HG03135 (cell line): ENCODE data around the gene PLCB1.

Experiments used
- ATAC-seq: cut with Tn5 transposase; IDR thresholded peaks from one replicate; pipeline ENCODE4 v1.9.1; 2021; ENCODE audit warnings: mild to moderate bottlenecking, moderate library complexity; ENCODE audit not compliant: unreplicated experiment

PLCB1 gene

DNA sequence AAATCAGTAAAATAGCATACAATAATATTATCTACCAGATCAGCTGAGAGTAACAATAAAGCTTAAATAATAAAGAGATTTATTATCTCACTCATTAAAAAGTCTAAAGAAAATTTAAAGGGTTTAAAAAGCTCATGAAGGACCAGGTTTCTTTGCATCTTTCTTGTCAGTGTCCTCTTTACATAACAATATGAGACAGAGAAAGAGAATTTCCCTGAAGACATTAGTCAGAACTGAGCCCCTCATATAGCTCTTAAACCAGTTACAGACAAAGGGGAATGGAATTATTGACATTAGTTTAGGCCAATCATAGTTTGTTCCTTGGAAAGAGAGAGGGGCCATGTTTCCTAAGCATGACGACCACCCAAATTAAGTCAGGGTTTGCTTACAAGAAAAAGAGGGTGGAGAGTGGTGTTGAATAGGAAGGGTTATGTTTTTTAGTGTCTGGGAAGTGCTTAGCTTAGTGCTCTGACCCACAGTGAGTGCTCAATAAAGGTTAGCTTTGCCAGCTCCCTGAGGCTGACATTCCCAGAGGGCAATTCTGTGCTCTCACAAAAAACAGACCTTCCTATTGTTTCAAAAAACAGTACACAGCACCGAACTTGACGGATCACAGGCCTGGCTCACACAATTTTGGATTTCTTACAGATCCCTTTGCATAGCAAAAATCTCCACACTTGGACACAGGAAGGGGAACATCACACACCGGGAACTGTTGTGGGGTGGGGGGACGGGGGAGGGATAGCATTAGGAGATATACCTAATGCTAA is 3.6 kb upstream of the PLCB1 start:
- no peak for ATAC-seq

DNA sequence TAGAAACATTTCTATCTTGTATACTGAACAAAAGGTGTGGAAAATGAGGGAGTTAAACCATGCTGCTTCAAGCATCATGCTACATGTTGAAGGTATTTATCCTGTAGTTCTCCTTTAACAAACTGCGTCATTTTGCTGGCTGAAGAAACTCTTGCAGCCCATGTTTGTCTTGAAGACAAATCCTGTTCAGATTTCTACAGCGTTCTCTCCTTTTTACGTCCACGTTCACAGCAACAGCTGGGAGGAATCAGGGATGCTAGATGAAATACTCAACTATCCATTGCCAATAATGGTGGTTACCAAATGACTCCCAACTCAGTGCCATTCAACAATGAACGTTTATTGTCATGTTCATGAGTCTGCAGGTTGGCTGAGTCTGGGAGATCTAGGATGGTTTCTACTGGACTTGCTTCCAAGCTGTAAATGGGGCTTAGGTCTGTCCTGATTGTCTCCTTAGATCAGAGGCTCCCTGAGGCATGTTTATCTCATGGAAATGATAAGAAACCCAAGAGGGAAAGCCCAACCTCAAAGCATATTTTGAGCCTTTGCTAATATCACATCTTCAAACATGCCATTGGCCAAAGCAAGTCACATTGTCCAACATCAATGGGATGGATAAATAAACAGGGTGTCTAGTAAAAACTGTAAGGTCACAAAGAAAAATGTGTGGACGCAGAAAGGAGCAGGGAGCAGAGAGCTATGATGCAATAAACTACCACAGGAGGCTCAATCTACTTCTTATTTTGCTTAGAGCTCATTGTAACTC is 2.7 kb upstream of the PLCB1 start:
- no peak for ATAC-seq

DNA sequence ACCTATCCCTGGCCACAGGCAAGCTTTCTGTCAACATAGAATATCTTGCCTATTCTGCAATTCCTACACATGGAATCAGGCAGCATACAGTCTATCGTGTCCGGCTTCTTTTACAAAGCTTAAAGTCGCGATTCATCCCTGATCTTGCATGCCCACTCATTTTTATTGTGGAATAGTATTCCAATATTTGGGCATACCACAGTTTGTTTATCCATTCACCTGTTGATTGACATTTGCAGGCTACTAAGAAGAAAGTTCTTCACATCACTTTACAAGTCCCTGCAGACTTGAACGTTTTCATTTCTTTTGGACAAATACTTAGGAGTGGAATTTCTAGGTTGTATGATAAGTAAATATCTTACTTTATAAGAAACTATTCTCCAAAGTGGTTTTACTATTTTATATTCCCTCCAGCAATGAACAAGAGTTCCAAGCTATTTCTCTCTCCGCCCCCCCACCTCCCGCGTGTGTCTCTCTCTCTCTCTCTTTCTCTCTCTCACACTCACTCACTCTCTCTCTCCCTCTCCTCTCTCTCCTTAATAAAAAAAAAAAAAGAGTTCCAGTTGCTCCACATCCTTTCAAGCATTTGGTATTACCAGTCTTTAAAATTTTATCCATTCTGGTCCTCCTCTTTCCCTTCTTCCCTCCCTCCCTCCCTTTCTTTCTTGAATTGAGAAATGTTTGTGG is 1.1 kb upstream of the PLCB1 start:
- ATAC-seq: no peak

DNA sequence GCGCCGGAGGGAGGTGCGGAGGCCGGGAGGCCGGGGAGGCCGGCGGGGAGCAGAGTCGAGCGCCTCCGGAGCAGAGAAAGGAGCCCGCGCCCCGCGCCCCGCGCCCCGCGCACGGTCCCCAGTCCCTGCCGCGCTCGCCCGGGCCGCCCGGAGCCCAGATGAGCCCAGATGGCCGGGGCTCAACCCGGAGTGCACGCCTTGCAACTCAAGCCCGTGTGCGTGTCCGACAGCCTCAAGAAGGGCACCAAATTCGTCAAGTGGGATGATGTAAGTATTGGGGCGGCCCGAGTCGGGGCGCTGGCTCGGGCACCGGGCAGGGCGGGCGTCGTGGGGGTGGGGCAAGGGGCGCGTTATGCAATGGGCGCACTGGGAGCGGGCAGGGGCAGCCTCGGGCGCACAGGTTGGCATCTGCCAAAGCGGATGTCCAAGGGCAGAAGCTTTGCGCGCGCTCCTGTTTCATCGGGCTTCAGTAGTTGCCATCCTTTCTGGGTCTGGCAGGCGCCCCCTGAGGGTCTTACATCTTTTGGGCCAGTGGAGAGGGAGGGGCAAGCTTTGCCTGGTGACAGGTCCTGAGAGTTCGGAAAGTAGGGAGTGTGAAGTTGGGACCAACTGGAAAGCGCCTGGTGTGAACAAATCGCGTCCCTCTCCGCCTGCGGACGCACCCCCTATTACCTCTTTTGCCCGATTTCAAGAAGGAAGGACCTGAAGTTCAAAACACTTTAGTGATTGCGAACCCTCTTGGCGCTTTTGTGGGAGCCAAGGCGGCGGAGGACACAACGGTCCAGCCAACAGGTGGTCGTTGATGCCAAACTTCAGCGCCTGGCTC is 631 bp downstream of the PLCB1 start:
- no peak for ATAC-seq

DNA sequence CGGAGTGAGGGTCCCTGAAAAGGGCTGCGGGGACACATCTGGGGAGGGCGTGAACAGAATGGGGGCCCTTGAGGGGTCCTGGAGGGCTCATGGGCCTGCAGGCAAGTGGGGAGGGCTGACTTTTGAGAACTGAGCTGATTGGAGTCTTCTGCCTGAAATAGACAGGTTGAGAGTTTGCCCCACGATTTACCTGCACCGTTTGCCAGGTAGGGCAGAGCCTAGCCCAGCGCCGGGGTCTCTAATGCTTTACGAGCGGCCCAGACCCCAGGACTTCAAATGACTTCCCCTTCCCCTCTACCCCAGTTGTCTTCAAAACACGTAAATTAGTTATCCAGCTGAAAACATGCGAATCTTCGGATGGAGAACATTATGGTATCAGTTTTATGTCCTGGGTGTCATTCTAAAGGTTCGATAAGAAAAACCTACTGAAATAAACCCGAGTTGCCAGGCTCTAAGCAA is 1.3 kb downstream of the PLCB1 start:
- no peak for ATAC-seq

DNA sequence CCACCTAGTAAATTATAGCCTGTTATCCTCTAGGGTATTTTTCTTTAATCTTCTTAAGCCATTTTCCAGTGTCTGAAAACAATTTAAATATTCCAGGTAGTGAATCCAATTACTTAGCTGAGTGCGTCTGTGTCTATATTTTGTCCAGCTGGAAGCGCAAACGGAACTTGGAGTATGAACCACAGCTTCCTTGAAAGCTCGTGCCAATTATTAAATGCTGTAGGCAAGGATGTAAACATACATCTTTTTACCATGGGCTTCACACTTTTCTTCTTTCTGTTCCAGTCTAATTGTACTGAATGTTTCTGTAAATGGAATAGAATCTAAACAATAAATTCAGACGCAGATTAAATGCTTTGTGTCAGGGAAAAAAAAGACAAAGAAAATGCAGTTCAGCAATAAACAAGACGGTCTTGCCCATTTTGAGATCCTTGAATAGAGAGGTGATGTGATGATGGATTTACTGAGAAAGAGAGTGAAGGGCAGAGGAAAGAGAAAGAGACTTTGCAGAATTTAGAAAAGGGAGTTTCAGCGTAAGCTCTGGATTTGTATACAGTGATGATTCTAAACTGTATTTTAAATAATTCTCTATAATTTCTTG is 1.9 kb downstream of the PLCB1 start:
- ATAC-seq: no peak

DNA sequence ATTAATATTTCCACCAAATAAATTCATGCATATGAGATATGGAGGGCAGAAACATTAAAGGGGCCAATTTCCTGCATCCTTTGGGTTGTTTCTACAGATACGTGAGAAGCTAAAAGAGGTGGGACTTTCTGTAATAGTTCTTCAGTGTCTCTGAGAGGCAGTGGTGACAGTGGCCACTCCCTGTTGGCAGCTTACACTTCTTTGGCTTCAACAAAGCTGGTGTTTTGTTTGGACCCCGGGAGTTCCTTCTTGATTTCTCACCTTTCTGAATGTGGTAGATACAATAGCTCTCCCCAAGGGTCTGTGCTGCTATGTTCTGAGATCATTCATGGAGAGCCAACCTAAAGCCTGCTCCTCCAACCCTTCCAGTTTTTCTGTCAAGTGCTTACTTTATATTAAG is 7.8 kb downstream of the PLCB1 start:
- no peak for ATAC-seq

DNA sequence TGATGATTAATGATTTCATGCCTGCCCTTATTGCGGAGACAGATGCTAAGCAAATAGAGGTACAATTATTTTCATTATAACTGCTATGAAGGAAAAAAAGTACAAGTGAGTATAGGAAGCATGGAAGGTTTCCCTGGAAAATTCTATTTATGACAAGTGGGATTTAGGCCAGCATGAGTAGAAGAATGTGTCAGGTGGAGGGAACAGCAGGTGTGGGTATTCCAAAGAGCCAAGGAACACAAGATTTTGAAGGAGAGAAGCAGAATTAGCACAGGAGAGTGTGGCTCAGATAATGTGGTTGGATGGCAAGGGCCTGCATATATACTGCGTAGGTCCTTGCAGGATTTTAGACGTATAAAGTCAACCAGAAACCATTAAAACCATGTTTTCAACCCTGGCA is 11.4 kb downstream of the PLCB1 start:
- ATAC-seq: no peak

DNA sequence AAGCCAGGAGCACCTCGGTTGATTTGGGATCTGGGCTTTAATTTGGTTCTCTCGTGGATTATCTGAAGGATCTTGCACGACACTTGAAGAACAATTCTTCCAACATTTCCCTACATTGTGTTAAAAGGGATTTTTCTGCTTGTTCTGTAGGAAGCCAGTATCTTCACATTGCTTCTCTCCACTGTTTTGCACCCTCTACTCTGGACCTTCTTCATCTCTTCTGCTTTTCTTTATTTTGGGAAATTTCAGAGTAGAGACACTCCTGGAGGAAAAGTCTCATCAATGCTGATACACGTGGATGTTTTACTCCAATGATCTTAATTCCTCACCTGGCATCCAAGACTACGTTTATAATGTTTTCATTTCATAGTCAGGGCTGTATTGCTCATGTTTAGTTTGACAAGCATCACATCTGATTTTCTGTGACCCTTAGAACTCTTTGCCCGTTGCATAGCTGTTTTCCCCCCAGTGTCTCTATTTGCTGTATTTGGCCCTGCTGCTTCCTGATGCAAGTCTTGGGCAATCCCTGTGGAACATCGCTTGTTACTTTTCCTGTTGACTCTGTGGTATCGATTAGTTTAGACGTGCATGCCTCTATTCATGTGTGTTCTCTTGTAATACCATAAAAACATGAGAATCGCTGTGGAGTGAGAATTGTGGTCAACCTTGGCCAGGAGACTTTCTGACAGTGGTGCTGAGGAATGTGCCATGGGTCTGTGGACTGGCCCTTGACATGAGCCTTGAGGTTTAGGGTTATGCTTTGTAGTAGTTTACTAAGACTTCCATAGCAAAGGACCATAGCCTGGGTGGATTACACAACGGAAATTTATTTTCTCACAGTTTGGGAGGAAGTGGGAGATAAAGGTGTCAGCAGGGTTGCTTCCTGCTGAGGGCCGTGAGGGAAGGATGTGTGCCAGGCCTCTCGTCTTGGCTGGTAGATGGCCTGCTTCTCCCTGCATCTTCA is 12.5 kb downstream of the PLCB1 start:
- ATAC-seq: no peak

DNA sequence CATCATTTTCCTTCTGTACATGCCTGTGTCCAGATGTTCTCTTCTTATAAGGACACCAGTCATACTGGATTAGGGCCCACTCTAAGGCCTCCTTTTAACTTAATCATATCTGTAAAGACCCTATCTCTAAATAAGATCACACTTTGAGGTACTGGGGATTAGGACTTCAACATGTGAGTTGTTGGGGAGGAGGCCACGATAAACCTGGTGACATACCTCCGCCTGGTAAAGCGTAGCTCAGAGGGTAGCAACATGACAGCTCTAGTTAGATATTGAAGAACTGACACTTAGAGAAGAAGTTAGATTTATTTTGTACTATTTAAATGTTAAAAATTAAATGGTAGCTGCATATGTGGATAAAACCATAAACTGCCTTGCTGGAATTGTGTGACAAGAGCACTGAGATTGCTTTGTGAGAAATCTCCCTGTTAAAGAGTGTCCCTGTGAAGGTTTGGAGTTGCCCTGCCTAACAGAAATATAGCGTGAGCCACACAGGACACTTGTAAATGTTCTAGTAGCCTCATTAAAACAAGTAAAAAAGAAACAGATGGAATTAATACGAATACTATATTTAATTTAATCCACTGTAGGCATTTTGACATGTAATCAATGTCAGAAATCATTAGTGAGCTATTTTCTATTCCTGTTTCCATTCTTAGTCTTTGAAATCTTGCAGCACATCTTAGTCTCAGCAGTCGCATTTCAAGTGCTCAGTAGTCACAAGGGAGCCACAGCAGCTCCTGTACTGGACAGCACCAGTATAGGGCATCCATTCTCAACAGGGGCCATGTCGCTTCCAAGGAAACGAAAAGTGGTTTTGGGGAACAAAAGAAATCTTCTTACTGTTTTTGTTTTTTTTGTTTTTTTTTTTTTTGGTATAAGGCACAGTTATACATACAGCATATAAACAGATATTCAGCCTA is 13.4 kb downstream of the PLCB1 start:
- no peak for ATAC-seq

DNA sequence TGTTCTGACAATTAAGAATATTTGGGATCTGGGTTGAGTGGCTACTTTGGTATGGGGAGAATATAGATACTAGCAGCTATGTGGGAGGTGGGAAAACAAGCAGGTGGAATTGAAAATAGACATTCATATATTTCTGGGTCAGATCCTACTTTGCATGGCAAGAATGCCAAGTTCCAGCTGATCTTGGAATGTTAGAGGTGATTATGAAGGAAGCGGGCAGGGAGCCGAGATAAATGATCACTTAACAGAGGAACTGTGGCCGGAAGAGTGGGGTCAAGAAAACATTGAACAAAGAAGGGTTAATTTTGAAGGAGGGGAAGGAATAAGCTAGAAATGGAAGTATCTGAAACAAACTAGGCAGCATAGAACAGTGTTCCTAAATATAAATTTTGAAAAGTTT is 15.4 kb downstream of the PLCB1 start:
- no peak for ATAC-seq

DNA sequence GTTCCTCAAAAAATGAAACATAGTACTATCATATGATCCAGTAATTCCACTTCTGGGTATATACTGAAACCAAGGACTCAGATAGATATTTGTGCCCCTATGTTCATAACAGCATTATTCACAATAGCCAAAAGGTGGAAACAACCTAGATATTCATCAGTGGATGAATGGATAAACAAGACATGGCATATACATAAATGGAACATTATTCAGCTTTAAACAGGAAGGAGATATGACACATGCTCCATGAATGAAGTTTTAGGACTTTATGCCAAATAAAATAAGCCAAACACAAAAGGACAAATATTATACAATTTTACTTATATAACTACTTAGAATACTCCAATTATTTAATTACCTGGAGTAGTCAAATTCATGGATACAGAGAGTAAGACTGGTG is 16.4 kb downstream of the PLCB1 start:
- no peak for ATAC-seq

DNA sequence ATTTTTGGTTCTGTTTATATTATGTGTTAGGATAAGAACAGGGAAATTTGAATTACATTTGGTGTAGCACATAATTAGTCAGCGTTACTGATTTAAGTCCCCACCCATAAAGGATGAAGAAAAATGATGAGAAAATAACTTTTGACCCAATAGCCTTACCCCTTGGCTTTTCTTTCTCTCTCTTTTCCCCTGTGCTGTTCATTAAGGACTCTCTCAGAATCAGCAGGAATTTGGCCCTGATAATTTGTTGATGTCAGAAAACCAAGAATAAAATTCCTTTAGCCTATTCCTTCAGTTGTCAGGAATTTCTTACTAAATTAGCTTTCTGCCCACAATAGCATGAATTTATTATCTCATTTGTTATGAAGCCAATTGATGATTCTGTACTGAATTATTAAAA is 18.5 kb downstream of the PLCB1 start:
- ATAC-seq: no peak

DNA sequence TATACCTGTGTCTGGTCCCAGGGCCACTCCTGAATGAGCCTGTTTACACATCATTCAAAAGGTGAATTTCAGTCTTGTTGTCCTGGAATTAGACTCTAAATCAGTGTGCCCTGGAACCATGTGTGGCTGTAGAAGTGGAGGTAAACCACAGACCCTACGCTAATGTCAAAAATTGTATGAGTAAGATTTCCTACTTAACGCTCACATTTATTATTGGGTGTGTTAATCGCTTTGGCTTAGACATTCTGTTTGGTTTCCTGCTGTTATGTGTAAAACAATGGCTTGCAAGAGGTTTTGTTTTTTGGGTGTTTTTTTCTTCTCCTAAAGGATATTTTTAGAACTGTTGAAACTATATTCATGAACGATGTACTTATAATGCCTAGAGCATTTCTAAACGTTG is 19.3 kb downstream of the PLCB1 start:
- no peak for ATAC-seq

DNA sequence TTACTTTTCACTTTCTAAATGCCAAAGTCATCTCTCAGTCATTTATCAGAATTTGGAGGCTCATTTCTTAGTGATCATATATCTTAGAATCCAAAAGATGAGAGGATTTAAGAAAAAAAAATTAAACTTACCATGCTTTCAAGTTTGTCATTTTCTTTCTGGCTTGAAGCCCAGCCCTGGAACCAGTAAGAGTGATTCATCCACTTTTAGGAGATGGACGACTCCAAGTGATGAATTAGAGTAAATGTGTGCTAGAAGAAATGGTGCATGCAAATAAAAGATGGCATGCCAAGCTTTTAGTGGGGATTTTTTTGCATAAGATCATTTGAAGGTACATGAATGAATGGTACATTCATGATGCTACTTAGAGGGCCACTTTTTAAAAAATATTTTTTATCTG is 20.1 kb downstream of the PLCB1 start:
- ATAC-seq: no peak

DNA sequence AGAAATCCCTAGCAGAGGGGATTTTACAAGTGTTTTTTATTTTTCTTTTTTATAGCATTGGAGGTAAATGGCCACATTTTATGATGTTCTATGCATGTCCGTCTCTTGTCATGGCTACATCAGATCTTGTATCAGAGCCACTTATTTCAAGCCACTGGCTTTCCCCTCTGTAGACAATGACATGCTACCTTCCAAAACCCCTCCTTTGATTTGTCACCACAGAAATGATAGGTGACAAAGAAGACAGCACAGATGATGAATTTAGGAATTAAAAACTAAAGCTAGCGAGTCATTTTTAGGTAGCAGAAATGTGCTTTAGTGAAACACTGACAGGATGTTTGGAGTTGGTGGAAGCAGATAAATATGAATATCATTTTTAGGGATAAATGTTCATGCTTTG is 20.8 kb downstream of the PLCB1 start:
- no peak for ATAC-seq

DNA sequence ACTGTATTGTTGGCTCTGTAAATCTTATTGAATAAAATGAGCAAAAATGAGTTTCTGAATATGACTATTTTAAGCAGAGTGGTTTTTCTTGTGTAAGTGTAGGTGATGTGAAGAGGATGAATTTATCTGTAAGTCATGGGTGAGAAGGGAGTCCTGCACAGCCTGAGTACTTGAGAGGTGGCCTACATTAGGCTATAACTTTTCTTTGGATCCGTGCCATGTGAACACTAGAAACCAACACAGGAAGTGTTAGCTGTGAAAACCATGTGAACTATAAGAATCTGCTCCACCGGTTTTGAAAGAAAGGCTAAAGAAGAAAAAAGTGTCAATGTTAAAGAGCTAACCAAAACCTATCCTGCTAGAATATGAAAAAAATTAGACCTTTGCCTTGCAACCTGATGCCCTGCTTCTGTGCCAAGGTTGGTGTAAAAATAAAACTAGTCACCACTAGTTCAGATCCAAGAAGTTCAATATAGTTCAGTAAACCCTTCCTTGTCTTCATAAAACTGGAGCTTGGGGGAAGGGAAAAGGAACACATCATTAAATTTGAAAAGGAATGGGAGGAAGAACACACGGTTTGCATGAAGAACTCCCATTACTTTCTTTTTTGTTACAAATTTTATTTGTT is 21.3 kb downstream of the PLCB1 start:
- ATAC-seq: no peak

DNA sequence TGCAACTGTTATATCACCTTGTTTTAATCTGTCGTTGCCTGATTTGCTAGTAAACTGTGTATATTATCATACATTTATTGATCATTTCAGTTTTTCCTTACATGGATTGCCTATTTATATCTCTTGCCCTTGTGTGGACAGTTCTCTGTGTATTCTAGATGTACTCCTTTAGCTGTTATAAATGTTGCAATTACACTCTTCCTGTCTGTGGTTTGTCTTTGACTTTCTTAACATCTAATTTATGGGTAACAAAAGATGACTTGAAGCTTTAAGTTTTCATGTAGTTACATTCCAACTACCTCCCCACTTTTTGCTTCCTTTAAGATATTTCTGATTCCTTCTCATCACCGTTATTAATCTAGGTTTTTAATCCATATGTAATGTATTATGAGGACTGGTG is 22.6 kb downstream of the PLCB1 start:
- ATAC-seq: no peak
